ENCODE measurements around the gene CDIP1. TPM values are rescaled to one million over a fixed set of nuclear protein-coding genes. Genes with fewer than 3 reads are reported as not detected.

CDIP1 gene
- total RNA-seq, 1 donor from 2014 or later, result 6.0 TPM

DNA sequence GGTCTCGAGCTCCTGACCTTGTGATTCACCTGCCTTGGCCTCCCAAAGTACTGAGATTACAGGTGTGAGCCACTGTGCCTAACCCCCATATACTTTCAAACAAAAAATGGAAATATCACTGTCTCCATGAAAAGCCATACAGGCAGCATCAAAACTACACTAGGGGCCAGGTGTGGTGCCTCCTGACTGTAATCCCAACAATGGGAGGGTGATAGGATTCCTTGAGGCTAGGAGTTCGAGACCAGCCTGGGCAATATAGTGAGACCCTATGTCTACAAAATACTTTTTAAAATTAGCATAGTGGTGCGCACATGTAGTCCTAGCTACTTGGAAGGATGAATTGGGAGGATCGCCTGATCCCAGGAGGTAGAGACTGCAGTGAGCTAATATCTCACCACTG, 46.7 kb downstream of the CDIP1 start:
- no peak for DNase-seq (ENCODE audit: low read depth in 2 of 2)

GRCh38 chr16:4489030-4489429, 49.5 kb downstream of the CDIP1 start:
- no peak for DNase-seq (ENCODE audit: low read depth in 2 of 2)

DNA sequence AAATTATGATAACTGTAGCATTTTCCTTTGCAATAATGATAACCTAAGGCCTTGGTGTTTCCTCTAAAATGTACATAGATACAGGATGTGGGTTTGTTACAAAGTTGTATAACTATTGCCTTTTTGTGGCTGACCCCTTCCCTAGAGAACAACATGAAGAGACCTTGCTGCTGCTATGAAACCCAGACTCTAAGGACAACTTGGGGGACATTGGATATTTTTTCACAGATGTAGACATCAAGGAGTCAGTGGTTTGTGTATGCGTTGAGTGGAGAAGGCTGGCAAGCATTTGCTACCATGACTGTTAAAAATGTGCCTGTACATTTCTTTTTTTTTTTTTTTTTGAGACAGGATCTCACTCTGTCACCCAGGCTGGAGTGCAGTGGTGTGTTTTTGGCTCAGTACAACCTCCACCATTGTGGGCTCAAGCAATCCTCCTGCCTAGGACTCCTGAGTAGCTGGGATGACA, 50.0 kb downstream of the CDIP1 start:
- peak in 1 of 2 donors; percentile 26 for DNase-seq (ENCODE audit: low read depth in 2 of 2)

DNA sequence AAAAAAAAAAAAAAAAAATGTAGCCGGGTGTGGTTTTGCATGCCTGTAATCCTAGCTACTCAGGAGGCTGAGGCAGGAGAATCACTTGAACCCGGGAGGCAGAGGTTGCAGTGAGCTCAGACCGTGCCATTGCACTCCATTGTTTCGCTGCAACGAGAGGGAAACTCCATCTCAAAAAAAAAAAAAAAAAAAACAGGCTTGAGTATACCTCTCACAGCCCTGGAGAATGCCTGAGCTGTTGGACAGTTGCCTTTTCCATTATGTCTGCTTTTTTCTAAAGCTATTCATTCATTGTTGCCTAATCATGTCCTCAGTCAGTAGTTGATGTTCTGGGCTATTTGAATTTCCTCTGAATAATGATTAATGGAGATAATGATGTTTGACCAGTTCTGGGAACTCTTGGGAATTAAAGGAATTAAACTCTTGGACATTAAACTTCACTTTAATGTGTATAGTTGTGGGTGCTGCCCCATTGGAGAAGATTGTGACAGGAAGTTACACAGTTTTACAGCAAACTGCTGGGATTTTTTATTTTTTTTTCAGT, 50.5 kb downstream of the CDIP1 start:
- peak; percentile 43 to 59 for DNase-seq (ENCODE audit: low read depth in 2 of 2)

- DNase-seq (ENCODE audit: low read depth in 2 of 2), result no peak
Observed at GRCh38 chr16:4486126-4486893, 52.3 kb downstream of the CDIP1 start.

DNA sequence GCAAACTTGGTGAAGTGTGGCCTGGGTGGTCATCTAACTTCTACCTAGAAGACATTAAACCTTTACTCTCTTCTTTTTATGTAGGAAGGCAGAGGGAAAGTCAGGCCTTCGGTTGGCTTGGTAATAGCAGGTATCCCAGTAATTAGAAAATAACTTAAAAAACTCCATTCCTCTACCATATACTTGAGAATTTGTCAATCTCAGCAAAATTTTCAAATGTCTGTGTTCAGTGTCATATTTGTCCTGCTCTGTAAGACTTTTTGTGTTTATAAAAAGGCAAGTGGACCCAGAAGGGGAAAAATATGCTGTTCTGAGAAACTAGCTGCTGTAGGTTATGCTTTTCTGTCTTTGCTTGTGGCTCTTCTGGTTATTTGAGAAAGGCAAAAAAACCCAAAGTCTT, 56.6 kb downstream of the CDIP1 start:
- no peak for DNase-seq (ENCODE audit: low read depth in 2 of 2)

- DNase-seq (ENCODE audit: low read depth in 2 of 2), result no peak
Observed at GRCh38 chr16:4481526-4481925, 57.0 kb downstream of the CDIP1 start.

- peak; percentile 92 to 95 for DNase-seq (ENCODE audit: low read depth in 2 of 2)
Observed at GRCh38 chr16:4477966-4478365, 60.6 kb downstream of the CDIP1 start.

GRCh38 chr16:4475880-4476788, 62.4 kb downstream of the CDIP1 start, which contains the start of gene HMOX2:
TSS of gene HMOX2 (plus strand) at chr16:4476398. CDS start at chr16:4505525, 29,127 bp downstream.
- peak; percentile 94 to 97 for DNase-seq (ENCODE audit: low read depth in 2 of 2)

GRCh38 chr16:4474192-4474961, 64.2 kb downstream of the CDIP1 start, which contains the start of gene NMRAL1:
TSS of gene NMRAL1 (minus strand) at chr16:4474625. CDS start at chr16:4474132, 493 bp downstream.
- peak; percentile 90 to 96 for DNase-seq (ENCODE audit: low read depth in 2 of 2)

GRCh38 chr16:4472880-4473279, 65.7 kb downstream of the CDIP1 start:
- no peak for DNase-seq (ENCODE audit: low read depth in 2 of 2)

DNA sequence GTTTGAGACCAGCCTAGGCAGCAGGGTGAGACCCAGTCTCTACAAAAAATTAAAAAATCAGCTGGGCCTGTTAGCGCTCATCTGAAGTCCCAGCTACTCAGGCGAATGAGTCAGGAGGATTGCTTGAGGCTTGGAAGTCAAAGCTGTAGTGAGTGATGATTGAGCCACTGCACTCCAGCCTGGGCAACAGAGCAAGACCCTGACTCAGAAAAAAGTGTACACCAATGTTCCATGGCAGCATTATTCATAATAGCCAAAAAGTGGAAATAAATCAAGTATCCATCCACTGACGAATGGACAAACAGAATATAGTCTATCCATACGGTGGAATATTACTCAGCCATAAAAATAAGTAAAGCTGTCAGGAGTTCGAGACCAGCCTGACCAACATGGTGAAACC, 66.7 kb downstream of the CDIP1 start:
- DNase-seq (ENCODE audit: low read depth in 2 of 2), result no peak

- no peak for DNase-seq (ENCODE audit: low read depth in 2 of 2)
Observed at GRCh38 chr16:4468972-4469371, 69.6 kb downstream of the CDIP1 start.

GRCh38 chr16:4467916-4468315, 70.7 kb downstream of the CDIP1 start:
- no peak for DNase-seq (ENCODE audit: low read depth in 2 of 2)

DNA sequence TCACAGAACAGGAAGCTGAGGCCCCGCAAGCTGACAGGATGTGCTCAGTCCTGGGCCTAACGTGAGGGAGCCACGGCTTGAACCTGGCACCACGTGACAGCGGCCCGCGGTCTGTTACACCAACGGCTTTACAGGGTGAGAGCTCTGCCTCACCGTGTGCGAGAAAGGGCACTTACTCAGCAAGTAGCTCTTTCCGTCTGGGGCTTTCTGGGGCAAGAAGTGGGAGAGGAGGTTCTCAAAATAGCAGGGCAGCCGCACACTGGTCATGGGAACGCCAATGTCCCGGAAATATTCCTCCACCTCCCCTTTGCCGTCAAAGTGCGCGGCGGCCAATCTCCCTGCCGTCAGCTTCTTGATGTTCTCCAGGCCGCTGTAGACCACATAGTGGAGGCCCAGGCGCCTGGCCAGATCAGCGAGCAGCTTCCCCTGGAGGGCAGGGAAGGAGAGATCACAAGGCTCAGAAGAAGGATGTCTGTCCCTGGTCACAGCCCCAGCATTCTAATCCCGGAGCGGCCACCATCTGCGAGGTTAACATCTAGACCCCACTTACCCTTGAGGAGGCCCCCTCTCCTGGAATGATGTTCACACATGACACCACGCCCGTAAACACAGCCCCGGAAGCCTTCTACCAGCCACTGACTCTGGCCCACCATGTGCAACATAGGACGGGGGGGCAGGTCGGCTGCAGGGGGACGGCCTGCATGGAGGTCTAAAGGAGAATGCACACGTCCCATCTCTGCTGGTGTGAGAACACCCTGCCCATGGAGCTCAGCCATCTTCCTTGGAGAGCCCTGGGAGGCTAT, 72.4 kb downstream of the CDIP1 start:
- no peak for DNase-seq (ENCODE audit: low read depth in 2 of 2)

DNA sequence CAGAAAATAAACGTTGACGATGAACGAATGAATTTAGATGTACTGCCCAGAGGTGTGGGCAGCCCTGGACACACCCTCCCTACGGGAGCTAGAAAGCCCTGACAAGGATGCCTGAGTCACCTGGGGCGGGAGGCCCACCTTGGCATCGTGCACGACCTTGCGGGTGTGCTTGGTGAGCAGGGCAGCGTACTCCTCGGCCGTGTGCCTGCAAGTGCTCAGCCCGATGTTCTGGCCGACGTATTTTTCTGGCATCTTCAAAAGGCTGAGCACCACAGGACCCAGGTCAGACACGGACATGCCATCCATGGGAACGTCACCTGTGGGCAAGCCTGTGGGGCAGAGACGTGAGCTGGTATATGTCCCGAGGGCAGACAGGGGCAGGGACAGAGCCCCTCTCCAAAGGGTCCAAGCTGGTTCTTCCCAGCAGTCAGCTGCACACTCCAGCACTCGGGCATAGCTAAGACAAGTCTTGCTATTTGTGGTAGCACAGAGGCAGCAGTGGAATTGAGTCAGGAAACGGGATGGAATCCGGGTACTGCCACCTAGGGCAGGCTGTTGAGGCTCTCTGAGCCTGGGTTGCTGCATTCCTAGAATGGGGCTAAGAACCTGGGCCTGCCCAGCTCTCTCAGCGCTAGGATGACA, 74.9 kb downstream of the CDIP1 start:
- no peak for DNase-seq (ENCODE audit: low read depth in 2 of 2)

GRCh38 chr16:4461250-4462085, 77.1 kb downstream of the CDIP1 start:
- DNase-seq (ENCODE audit: low read depth in 2 of 2), result no peak

DNA sequence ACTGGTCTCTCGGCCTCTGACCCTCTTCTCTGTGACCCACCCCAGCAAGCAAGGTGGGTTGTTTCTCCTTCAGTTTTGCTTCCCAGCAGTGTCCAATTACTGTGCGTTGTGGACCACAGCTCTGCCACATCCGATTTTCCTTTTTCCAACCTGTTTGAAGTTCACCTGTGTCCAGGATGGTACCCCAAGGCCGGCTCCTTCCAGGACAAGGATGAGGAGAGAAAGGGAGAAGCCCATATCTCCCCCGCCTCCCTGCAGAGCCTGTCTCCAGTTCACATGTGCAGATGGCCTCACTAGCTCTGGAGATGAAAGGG, 77.7 kb downstream of the CDIP1 start:
- DNase-seq (ENCODE audit: low read depth in 2 of 2), result no peak

All from lung microvascular endothelial cell (primary cell).